GM19467 (cell line): Measurements from ENCODE around the gene CLP1.
"Not testable (repeated sequence)": the region's sequence is repeated elsewhere in the genome, so short reads cannot be mapped to it uniquely, and the experiment has no call there.

Experiments
- ATAC-seq: cut with Tn5 transposase; IDR thresholded peaks from one replicate; pipeline ENCODE4 v1.9.1; 2021; ENCODE audit warnings: mild to moderate bottlenecking, moderate library complexity; ENCODE audit not compliant: unreplicated experiment

CLP1 gene

DNA sequence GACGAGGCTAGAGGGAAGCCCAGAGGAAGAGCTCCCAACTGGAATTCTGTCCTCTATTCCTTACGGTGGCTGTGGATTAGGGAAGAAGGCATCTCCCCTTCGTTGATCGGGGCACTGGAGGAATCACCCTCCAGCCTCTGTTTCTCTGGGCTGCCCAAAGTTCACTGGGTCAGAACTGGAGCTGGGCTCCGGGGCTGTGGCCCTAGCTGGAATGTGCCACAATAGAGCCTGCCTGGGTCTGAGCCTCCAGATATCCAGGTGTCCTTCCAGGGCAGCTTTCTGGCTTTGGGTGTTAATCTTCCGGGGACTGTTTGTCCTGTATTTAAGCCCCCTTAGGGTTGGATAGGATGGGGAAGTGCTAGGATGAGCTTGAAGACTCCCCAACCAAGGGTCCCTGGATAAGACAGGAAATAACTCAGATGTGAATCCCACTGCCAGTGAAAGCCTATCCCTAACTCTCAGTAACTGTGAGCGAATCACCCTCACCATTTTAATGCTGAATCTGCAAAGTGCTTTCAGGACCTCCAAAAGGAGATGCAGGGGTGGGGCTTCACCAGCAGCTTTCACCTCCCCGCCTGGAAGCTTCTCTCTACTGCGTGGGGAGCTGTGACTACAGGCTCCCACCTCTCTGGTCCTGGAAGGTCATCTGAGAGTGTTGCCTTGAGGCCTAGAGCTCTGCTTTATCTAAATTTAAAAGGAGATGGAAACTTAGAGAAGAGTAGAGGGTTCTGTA, 17.3 kb upstream of the CLP1 start:
- ATAC-seq, result no peak

DNA sequence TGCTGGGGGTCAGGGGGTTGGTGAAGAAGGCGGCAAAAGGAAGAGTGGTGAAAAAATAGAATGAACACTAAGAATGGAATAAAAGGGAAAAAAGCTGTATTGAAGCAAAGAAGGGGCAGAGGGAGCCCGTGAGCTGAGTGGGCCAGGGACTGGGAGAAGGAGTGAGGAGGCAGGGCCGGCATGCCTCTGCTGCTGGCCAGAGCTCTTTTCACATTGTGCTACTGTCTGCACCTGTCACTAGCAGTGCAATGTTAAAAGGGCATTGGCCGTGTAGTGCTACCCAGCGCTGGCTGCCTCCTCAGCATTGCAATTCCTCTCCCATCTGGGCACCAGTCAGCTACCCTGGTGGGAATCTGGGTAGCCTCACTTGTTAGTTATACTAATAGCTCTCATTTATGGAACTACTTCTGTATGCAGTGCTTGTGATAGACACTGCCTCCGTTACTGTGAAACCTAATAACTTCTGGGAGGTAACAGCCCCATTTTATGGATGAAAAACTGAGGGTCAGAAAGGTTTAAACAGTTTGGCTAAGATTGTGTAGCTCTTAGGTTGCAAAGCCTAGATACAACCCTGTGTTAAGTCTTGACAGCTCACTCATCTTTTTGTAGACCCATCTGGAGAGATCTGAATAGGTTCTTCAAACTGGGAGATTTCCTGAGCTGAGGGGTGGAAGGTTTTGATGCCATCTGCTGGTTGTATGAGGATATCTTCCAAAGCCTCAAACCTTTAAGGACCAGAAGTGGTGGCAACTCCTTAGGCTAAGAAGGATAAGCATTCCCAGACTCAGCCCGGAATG, 16.4 kb upstream of the CLP1 start:
- no peak for ATAC-seq

DNA sequence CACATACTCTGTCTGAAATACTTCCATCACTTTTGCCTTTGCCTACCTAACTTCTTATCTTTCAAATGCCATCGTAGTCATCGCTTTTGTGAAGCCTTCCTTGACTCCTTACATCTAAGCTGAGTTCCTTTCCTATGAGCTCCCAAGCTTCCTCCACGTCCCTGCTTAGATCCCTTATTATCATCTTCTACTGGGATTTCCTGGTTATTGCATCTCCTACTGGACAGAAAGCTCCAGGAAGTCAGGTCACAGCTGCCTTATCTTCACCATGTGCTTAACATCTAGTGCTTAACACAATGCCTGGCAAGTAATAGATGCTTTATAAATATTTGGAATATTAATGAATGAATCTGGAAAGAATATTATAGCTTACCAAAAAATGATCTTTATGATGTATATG, 13.8 kb upstream of the CLP1 start:
- no peak for ATAC-seq

DNA sequence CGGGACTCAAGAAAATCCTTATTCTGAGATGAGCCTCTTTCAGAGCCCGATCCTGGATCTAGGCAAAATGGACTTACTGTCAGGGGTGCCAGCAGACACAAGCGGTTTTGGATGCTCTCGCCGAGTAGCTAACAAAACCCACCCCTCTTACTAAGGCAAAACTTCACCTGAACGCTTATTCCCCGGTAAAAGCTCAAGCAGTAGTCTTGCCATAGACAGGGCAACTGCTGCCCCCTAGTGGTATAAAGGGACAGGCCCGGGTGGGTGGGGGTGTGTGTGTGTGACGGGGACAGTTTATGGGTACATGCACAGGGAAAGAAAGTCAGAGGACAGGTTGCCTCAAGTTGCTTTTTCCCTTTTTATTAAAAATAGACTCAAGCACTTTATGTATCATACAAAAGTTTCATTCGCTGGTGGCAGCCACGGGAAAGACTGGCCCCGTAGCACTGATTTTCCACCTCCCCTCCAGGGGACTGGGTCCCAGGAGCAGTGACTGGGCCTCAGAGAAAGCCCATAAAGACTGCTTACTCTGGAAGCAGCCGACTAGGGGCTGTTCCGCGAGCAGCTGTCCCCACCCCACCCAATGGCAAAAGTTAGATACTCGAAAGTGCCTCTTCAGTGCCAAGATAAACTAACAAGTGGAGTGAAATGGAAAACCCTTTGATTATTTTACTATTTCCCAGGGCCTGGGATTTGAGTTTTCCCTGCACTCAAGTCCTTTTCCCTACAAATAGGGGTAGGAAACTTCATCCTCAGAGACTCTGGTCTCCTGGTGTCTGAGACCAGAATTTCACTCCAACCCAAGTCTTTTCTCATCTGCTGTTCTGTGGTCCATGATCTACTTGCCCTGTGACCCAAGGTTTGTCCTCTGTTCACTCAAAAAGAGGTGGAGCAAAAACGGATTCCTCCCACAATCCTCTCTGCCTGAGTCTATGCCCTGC, 12.5 kb upstream of the CLP1 start:
- ATAC-seq, result no peak

DNA sequence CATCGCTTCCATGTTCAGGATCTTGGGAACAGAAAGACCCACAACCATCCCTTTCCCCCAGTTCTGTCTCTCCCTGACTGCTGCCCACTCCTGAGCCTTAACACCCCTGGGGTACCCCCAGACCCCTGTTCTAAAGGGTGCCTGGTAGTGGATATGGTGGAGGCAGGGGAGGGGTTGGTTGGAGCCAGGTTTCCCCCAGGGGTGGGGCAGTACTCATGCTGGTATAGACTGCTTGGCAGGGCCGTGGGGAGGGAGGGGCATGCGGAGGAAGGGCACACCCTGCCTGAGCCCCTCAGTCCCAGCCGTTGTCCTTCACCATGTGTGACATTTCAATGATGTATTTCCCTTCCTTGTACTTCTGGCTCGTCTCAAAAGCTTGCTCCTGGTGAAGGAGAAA, 11.9 kb upstream of the CLP1 start:
- no peak for ATAC-seq

DNA sequence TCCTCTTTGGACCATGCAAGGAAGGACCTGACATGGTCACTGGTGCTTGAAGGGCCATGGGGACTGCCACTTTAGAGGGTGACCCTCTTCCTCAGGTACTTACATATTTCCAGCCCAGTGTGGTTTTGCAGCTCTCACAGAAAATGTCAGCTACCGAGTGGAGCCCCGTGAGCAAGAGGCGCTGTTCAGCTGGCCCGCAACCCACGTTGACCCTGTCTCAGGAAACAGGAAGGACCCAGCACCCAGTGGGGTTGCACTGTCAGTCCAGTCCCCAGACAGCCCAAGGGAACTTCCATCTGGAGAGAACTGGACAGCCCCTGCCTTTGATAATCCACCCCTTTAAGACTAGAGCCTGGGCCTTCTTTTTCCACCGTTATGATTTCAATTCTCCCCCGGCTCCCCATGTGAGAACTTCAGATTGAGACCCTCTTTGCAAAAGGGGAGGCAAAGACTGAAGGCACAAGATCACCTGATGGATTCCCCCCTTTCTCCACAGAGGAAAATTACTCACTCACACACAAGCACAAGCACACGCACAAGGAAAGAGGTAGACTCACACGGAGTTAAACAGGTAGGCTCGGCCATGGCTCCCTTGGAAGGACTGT, 11.3 kb upstream of the CLP1 start:
- no peak for ATAC-seq

DNA sequence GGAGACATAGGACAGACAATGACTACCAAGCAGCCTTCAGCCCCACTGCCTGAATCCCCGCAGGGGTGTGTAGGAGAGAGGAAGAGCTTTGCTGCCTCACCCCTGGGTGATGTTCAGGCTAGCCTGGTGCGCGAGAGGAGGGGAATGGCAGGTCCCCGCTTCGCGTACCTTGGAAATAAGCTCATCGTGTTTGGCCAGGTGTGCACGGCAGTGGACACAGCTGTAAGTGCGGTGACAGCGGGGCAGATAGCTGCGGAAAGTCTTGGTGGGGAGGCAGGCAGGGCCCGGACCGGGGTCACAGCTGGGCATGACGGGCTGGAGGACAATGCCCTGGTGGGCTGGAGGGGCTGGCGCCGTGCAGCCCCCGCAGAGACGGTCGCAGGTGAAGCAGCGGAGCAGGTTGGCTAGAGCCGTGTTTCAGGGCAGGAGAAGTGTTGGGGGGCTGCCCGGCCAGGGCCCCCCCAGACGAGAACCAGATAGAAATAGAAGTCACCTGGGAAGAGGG, 10.7 kb upstream of the CLP1 start:
- no peak for ATAC-seq

DNA sequence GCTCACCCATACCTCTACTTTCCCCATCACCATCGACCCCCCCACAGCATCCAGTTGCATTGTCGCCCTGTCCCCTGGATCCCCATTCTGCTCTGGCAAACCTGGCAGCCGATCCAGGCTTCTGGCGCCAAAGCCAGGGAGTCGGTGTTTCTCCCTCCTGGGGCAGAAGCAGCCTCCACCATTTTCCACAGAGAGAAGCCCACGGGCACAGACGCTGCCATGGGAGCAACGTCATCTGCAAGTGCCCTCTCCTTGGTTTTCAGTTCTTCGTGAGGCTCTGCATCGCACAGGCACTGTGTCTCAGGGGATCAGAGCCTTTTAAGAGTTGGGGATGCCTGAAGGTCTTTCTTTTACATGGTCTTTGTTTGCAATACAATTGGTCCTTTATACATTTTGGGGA, 10.2 kb upstream of the CLP1 start:
- no peak for ATAC-seq

DNA sequence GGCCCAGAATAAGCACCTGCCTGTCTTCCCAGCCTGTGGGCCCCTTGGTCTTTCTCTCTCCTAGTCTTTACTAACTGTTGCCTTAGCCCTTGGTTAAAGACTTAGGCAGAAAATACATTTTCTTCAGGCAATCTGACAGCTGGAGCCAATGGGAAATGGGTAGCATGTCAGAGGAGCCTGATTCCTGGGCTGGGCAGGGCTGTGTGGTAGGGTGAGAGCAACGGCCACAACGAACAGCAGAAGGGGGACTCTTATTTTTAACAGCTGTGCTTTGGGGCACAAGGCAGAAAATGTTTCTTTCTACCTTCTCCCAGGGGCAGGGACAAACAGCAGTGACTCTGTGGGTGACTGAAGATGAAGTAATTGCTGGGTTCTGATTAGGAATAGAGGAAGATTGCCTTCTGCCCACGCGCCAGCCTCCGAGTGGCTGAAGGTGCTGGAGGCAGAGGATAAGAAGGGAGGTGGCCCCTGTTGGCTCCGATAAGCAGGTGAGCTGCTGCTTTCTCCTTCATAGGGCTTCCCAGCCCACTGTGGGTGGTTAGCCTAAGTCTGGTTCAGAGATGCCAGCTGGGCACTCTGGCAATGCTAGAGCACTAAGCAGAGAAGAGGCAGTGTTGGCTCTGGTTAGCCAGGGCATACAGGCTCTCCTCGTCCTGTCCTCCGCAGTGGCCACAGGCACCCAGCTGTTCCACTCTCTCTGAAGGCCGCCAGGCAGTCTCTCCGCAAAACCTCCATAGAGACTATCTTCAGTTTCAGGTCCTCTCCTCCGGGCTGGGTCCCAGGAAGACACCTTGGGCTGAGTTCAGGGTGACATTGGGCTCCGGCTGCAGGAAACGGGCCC, 9.4 kb upstream of the CLP1 start:
- no peak for ATAC-seq

DNA sequence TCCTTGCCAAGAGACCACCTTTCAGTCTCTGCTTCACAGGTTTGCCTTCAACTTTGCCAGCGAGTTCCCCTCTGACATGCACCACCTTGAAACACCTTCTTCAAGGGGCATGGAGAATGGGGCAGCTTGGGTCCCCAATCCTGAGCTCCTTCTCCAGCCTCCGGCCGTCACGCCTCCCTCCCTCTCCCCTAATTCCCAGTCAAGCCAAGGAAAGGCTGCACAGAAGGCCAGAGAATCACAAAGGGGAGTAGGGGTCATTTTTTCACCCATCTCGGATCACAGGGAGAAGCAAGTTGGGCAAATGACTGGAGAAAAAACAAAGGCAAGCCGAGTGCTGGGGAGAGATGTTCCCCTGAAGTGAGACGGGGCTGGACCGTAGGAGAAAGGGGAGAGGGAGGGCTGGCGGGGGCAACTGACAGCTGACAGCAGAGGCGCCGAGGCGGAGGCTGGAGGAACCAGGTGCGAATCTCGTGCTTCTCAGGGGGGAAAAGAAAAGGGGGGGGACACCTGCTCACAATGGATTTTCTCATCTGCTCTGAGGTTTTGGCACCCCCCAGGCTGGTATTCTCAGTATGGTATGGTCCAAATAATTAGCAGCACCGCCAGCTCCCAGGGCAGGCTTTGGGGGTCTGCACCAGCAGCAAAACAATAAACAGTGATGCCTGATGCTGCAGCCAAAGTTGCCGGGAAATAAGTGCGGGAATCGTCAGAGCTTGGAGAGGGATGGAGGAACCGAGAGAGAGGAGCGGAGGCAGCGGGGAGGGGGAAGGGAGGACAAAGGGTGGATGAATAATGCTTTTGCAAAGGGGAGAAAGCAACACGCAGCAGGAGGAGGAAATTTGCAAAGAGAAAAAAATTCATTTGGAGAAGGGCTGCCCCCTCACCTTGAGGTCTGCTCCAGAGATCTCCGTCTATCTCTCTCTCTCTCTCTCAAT, 8.5 kb upstream of the CLP1 start:
- ATAC-seq, result no peak

DNA sequence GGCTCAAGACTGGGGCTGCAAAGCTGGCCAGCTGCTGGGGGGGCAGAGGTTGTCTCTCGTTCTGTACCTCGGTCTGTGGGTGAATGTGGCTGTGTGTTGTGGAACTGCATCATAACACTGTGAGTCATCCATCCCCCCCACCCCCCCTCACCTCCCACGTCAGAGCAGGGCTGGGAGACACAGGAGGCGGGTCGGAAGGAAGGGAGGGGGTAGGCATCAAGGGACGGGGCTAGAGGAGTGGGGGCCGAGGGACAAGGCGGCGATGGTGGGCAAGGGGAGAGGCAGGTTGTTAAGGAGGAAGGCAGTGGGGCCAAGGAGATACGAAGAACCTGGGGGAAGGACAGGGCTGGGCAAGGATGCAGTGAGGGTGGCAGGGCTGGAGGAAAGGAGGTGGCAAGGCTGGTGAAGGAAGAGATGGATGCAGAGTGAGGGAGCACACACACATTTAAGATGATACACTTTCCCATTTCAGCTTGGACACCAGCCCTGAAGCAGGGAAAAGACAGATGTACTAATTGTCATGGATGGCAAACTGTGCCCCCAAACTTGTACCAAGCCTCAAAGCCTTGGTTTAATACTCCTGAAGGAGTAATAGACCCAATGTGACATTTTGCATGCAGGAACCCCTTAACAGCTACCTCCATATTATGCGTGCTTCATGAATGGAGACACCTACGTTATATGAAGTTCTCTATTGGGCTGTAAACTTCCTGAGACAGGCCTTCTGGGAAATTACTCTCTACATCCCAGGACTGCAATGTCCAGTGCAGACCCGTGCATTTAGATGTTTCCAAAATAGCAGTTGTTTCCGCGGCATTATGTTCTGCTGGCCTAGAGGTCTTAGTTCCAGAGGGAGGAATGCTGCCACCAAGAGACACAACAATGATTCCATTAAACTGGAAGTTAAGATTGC, 7.5 kb upstream of the CLP1 start, which contains the start of gene YPEL4:
YPEL4 (minus strand) TSS at position 87 of the 913 bp plus-strand sequence. CDS start 2,805 bp downstream, outside the sequence.
- no peak for ATAC-seq

DNA sequence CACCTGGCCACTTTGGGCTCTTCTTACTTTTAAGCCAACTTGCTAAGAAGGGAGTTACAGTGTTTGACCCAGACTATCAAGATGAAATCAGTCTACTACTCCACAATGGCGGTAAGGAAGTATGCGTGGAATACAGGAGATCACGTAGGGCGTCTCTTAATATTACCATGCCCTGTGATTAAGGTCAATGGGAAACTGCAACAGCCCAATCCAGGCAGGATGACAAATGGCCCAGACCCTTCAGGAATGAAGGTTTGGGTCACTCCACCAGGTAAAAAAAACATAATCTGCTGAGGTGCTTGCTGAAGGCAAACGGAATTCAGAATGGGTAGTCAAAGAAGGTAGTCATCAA, 6.8 kb upstream of the CLP1 start:
- ATAC-seq, result no peak

DNA sequence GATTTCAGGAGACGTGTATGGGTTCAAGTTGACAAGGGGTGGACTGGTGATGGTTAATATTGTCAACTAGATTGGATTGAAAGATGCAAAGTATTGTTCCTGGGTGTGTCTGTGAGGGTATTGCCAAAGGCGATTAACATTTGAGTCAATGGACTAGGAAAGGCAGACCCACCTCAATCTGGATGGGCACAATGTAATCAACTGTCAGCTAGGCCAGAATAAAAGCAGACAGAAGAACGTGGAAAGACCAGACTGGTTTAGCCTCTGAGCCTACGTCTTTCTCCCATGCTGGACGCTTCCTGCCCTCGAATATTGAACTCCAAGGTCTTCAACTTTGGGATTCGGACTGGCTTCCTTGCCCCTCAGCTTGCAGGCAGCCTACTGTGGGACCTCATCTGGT, 6.2 kb upstream of the CLP1 start:
- ATAC-seq, result no peak

DNA sequence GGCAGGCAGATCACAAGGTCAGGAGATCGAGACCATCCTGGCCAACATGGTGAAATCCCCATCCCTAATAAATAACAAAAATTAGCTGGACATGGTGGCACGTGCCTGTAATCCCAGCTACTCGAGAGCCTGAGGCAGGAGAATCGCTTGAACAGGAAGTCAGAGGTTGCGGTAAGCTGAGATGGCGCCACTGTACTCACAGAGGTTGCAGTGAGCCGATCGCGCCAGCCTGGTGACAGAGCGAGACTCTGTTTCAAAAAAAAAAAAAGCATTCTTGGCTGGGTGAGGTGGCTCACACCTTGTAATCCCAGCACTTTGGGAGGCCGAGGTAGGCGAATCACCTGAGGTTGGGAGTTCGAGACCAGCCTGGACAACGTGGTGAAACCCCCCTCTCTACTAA, 5.3 kb upstream of the CLP1 start:
- ATAC-seq, result not testable (repeated sequence)

DNA sequence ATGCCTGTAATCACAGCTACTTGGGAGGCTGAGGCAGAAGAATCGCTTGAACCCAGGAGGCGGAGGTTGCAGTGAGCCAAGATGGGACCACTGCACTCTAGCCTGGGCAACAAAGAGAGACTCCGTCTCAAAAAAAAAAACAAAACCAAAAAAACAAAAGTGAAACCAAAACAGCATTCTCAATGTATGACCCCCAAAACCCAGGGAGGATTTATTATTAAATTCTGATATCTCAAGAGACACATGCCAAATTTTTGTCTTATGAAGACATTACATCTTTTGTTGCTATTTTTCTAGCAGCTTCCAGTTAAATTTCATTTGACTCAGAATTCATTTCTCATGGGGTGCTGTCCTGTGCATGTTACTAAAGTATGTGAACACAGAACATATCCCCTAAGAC, 4.9 kb upstream of the CLP1 start:
- ATAC-seq, result no peak

DNA sequence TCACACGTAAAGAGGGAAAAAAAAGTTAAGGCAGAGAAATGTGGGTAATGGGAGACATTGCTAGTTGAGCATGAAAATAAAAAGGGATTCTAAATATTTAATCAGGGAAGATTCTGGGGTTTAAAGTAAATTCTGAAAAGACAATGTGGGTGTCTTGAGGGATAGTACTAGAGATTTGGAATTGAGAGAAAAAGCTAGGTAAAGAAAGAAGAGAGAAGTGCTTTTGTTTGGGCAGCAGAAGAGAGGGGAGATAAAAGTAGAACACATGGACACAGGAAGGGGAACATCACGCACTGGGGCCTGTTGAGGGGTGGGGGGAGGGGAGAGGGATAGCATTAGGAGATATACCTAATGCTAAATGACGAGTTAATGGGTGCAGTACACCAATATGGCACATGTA, 4.4 kb upstream of the CLP1 start:
- ATAC-seq, result no peak

DNA sequence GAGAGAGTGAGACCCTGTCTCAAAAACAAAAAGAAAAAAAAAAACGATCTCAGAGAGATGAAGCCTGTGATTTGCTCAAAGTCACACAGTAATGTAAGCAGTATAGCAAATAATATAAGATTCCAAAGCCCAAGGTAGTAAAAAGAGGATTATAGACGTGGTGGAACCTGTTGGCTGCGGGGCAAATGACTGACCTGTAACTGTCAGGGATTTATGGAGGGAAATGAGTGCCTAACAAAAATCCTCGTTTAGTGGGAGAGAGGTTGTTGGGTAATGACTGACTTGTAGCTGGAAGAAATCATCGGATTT, 723 bp upstream of the CLP1 start:
- ATAC-seq, result no peak

DNA sequence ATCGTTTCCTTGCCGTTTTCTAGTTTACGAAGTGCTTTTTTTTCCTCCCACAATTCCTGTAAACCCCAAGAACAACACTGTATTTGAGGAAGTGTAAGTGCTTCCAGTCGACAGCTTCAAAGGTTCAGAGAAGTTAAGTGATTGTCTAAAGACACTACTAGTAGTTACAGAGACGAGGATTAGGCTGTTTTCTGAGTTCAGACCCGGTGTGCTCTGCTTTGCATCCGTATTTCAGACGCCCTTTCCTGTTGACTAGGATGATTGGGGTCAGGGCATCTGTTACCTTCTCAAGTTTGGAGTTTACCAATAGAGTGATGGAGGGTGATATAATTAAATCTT, 430 bp downstream of the CLP1 start:
- no peak for ATAC-seq
